Retinal pigment epithelial cell (primary cell): ENCODE results near the gene ZNF407.

Experiments used
- DNase-seq: peaks from one replicate; pipeline ENCODE4 v3.0.0-alpha.2; 2010; ENCODE audit warnings: low read depth
- H3K4me3 ChIP-seq: 2 replicates; pipeline ENCODE4 v1.5.1; 2011; ENCODE audit warnings: mild to moderate bottlenecking, low read length, control low read depth, moderate library complexity
- TF ChIP-seq, protein P1 (sequence below): conservative IDR thresholded peaks from 2 replicates; pipeline ENCODE4 v1.5.1; 2011; ENCODE audit warnings: low read depth, low read length, control low read depth, inconsistent platforms

ZNF407 gene

DNA sequence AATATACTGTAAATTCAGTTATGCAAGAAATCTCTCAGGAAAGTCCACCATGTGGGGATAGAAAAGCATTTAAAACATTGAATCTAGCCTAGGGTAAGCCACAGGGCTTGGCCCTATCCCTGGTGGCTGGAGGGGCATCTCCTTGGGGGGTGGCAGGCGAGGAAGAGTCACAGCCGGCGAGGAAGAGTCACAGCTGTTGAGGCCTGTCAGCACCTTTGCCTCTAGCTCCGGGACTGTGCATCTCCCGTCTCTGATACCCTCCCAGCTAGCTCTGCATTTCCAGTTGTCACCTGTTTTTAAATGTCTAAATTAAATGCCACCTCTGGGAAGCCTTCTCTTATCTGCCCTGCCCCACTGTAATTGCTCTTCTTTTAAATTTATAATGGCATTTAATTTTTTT is 276.7 kb downstream of the ZNF407 start:
- TF ChIP-seq, protein P1, sequence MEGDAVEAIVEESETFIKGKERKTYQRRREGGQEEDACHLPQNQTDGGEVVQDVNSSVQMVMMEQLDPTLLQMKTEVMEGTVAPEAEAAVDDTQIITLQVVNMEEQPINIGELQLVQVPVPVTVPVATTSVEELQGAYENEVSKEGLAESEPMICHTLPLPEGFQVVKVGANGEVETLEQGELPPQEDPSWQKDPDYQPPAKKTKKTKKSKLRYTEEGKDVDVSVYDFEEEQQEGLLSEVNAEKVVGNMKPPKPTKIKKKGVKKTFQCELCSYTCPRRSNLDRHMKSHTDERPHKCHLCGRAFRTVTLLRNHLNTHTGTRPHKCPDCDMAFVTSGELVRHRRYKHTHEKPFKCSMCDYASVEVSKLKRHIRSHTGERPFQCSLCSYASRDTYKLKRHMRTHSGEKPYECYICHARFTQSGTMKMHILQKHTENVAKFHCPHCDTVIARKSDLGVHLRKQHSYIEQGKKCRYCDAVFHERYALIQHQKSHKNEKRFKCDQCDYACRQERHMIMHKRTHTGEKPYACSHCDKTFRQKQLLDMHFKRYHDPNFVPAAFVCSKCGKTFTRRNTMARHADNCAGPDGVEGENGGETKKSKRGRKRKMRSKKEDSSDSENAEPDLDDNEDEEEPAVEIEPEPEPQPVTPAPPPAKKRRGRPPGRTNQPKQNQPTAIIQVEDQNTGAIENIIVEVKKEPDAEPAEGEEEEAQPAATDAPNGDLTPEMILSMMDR, result no peak

GRCh38 chr18:74876630-74877243 is 279.1 kb downstream of the ZNF407 start:
- H3K4me3 ChIP-seq, result no peak overlapping the region
- DNase-seq, result no peak
- TF ChIP-seq, protein P1, result no peak

More for the DNA sequence above, 276.7 kb downstream of the ZNF407 start:
- no peak overlapping the region for H3K4me3 ChIP-seq
- DNase-seq, result no peak

DNA sequence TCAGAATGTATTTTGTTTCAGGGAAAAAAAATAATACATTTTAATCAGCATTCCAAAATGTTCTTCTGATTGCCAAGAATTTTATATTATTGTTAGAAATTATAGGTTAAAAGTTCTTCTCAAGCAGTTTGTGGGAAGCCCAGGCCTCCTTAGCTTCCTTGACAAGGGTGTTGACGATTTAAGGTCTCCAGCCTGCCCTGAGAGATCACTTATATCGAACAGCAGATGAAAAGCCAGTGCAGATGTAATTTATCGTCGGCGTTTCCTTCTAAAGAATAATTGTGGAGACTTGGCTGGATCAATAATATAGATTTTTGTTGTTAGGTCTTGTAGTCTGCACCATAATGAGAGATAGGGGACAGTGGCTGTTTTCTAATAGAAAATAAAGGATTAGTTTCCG is 280.6 kb downstream of the ZNF407 start:
- no peak overlapping the region for H3K4me3 ChIP-seq
- TF ChIP-seq, protein P1, result no peak
- no peak for DNase-seq

- no peak for DNase-seq
- TF ChIP-seq, protein P1, result no peak
- H3K4me3 ChIP-seq, result no peak overlapping the region
Observed at GRCh38 chr18:74880706-74881278, 283.1 kb downstream of the ZNF407 start.

- no peak overlapping the region for H3K4me3 ChIP-seq
- DNase-seq, result no peak
- TF ChIP-seq, protein P1, result no peak
Observed at GRCh38 chr18:74892066-74892627, 294.5 kb downstream of the ZNF407 start.

DNA sequence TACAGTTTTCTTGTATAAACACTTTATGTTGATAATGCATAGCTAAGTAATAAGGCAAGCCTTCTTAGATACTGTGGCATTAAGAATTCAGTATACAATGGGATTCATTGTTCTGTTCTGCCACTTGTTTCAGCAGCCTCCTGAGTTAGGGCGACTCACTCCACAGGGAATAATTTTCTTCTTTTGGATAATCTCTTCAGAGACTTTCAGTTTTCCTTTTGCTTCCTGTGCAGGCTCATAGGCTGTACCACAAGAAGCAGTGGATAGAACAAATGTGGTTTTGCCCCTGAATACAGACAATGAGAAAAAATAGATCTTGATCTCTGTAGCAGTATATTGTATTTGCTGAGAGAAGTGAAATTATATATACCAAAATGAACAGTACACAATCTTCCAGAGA is 298.0 kb downstream of the ZNF407 start:
- TF ChIP-seq, protein P1, result no peak
- no peak overlapping the region for H3K4me3 ChIP-seq
- peak; percentile 33 for DNase-seq
